HL-60 (cell line): ENCODE measurements around the gene LYSMD4.

ENCODE experiments used
- DNase-seq, 2 experiments: peaks; one replicate each; pipeline ENCODE4 v3.0.0-alpha.2; 2010 to 2020; ENCODE audit warnings: low read depth in 1 of 2, low spot score in 1 of 2
- H3K27ac ChIP-seq: fragments of 250-450 bp; sonication (Bioruptor Pico); replicated peaks from 2 replicates; pipeline ENCODE4 v1.5.1; 2020; ENCODE audit warnings: mild to moderate bottlenecking, moderate library complexity
- H3K27me3 ChIP-seq: fragments of 250-450 bp; sonication (Bioruptor Pico); 2 replicates; pipeline ENCODE4 v1.5.1; 2021; ENCODE audit warnings: mild to moderate bottlenecking, moderate library complexity; ENCODE audit not compliant: insufficient read depth, poor library complexity, severe bottlenecking
- H3K4me3 ChIP-seq: replicated peaks from 2 replicates; pipeline ENCODE4 v1.5.1; 2011; ENCODE audit warnings: mild to moderate bottlenecking, control low read depth, low read length; ENCODE audit not compliant: insufficient read depth
- GABPA ChIP-seq: IDR thresholded peaks from 2 replicates; pipeline ENCODE4 v1.6.1; 2012; ENCODE audit warnings: low read depth
- POLR2AphosphoS5 ChIP-seq: IDR thresholded peaks from 2 replicates; pipeline ENCODE4 v1.6.1; 2012; ENCODE audit warnings: low read depth
- REST ChIP-seq: IDR thresholded peaks from 2 replicates; pipeline ENCODE4 v1.6.1; 2012; ENCODE audit warnings: low read depth; ENCODE audit not compliant: insufficient replicate concordance
- SPI1 ChIP-seq: IDR thresholded peaks from 2 replicates; pipeline ENCODE4 v1.6.1; 2012; ENCODE audit warnings: low read depth, mild to moderate bottlenecking, borderline replicate concordance
- TF ChIP-seq, protein P1 (sequence below): IDR thresholded peaks from one replicate; pipeline ENCODE4 v1.5.1; 2011; ENCODE audit warnings: low read length, control low read depth, inconsistent platforms; ENCODE audit not compliant: insufficient read depth

Gene LYSMD4

GRCh38 chr15:99727330-99727729 lies 5.9 kb downstream of the LYSMD4 start:
- Histone ChIP-seq H3K27me3 (no peaks in the 10 kb centered on the region), H3K27ac (no peak overlapping the region), H3K4me3 (no peak overlapping the region)
- DNase-seq = no peak
- TF ChIP-seq GABPA (no peak), REST (no peak), SPI1 (no peak), POLR2AphosphoS5 (no peak)
- TF ChIP-seq, protein P1, sequence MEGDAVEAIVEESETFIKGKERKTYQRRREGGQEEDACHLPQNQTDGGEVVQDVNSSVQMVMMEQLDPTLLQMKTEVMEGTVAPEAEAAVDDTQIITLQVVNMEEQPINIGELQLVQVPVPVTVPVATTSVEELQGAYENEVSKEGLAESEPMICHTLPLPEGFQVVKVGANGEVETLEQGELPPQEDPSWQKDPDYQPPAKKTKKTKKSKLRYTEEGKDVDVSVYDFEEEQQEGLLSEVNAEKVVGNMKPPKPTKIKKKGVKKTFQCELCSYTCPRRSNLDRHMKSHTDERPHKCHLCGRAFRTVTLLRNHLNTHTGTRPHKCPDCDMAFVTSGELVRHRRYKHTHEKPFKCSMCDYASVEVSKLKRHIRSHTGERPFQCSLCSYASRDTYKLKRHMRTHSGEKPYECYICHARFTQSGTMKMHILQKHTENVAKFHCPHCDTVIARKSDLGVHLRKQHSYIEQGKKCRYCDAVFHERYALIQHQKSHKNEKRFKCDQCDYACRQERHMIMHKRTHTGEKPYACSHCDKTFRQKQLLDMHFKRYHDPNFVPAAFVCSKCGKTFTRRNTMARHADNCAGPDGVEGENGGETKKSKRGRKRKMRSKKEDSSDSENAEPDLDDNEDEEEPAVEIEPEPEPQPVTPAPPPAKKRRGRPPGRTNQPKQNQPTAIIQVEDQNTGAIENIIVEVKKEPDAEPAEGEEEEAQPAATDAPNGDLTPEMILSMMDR = no peak

- H3K27me3 ChIP-seq = no peaks in the 10 kb centered on the region
- TF ChIP-seq GABPA = no peak
- TF ChIP-seq, protein P1 = no peak
- TF ChIP-seq SPI1 = no peak
- TF ChIP-seq REST = no peak
- no peak for TF ChIP-seq POLR2AphosphoS5
- no peak for DNase-seq
- no peak overlapping the region for H3K27ac ChIP-seq
- H3K4me3 ChIP-seq = no peak overlapping the region
Observed at GRCh38 chr15:99726333-99726732, 6.9 kb downstream of the LYSMD4 start.

DNA sequence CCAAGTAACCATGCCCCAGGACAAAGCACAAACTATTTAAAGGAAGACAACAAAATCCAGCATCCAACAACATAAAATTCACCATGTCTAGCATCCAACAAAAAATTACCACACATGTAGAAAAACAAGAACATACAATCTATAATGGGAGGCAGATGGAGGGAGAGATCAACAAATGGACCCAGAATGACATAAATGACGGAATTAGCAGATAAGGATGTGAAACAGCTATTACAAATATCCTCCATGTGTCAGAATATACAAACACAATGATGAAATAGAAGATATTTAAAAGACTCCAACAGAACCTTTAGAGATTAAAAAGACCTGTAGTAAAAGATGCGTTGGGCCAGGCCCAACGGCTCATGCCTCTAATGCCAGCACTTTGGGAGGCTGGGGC lies 10.8 kb downstream of the LYSMD4 start:
- no peak for TF ChIP-seq REST
- TF ChIP-seq, protein P1 = no peak
- no peak for TF ChIP-seq POLR2AphosphoS5
- no peak for TF ChIP-seq GABPA
- TF ChIP-seq SPI1 = no peak
- DNase-seq = no peak
- no peak overlapping the region for H3K4me3 ChIP-seq
- H3K27me3 ChIP-seq = no peaks in the 10 kb centered on the region
- no peak overlapping the region for H3K27ac ChIP-seq
